ENCODE results near the gene PYGO2.

PYGO2 gene

GRCh38 chr1:154937085-154937987 lies 24.2 kb downstream of the PYGO2 start:
- TF ChIP-seq, protein P1, sequence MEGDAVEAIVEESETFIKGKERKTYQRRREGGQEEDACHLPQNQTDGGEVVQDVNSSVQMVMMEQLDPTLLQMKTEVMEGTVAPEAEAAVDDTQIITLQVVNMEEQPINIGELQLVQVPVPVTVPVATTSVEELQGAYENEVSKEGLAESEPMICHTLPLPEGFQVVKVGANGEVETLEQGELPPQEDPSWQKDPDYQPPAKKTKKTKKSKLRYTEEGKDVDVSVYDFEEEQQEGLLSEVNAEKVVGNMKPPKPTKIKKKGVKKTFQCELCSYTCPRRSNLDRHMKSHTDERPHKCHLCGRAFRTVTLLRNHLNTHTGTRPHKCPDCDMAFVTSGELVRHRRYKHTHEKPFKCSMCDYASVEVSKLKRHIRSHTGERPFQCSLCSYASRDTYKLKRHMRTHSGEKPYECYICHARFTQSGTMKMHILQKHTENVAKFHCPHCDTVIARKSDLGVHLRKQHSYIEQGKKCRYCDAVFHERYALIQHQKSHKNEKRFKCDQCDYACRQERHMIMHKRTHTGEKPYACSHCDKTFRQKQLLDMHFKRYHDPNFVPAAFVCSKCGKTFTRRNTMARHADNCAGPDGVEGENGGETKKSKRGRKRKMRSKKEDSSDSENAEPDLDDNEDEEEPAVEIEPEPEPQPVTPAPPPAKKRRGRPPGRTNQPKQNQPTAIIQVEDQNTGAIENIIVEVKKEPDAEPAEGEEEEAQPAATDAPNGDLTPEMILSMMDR (IDR thresholded peaks at IDR 0.05; ENCODE audit: low read depth, low read length), result no peak
- peak overlapping the region; percentile 80 for H3K4me3 ChIP-seq (ENCODE audit: low read depth, low read length)

DNA sequence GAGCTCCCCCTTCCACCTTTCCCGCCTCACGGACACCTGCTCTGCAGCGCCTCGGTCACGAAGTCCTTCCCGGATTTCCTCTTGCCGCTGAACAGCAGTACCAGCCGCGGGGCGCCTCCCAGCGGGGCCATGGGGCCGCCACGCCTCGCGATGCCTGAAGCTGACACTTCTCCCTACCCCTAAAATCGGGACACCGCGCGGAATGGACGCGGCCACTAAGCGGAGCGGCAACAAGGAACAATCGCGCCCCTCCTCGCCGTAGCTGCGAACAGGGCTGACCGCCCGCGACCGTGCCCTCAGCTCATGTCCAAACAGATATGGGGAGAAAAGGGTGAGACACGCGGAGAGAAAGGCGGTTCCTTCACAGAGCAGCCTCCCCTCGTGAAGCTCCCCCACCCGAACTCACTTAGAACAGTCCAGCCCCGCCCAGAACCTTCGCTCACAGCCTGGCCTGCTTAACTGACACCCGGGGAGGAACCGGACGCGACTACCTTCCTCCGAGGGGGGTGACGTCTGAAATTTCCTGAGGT lies 25.0 kb downstream of the PYGO2 start, which contains the start of gene PMVK:
Gene PMVK (minus strand): TSS at position 165 of the 530 bp plus-strand sequence. CDS start 34 bp downstream, at position 131.
- TF ChIP-seq, protein P1 (IDR thresholded peaks at IDR 0.05; ENCODE audit: low read depth, low read length), result no peak
- H3K4me3 ChIP-seq (ENCODE audit: low read depth, low read length), result peak within 1 kb of the TSS; percentile 80

DNA sequence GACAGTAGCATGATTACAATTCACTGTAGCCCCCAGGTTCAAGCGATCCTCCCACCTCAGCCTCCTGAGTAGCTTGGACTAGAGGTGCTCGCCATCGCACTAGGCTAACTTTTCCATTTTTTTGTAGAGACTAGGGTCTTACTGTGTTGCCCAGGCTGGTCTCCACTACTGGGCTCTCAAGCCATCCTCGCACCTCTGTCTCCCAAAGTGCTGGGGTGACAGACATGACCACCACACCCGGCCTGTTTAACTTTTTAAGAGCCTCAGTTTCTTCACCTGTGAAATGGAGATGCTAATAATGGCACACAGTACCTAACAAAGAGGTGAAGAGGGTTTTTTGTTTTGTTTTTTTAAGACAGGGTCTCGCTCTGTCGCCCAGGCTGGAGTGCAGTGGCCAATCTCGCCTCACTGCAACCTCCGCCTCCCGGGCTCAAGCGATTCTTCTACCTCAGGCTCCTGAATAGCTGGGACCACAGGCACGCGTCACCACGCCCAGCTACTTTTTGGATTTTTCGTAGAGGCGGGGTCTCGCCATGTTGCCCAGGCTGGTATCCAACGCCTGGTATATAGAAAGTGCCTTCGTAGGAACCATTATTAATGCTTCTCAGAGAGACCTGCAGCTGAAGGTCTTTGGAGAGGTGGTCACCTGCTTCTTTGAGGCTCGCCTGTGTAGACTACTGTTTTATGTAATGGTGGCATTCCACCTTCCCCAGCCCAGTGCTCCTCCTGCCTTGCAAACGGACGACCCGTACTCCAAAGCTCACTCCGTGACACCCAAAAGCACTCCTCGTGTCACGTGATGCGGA lies 25.6 kb downstream of the PYGO2 start:
- peak overlapping the region; percentile 80 for H3K4me3 ChIP-seq (ENCODE audit: low read depth, low read length)
- TF ChIP-seq, protein P1 (IDR thresholded peaks at IDR 0.05; ENCODE audit: low read depth, low read length), result no peak

- TF ChIP-seq, protein P1 (IDR thresholded peaks at IDR 0.05; ENCODE audit: low read depth, low read length), result no peak
- H3K4me3 ChIP-seq (ENCODE audit: low read depth, low read length), result no peak overlapping the region
These were observed 27.1 kb downstream of the PYGO2 start for GRCh38 chr1:154934358-154934948.

DNA sequence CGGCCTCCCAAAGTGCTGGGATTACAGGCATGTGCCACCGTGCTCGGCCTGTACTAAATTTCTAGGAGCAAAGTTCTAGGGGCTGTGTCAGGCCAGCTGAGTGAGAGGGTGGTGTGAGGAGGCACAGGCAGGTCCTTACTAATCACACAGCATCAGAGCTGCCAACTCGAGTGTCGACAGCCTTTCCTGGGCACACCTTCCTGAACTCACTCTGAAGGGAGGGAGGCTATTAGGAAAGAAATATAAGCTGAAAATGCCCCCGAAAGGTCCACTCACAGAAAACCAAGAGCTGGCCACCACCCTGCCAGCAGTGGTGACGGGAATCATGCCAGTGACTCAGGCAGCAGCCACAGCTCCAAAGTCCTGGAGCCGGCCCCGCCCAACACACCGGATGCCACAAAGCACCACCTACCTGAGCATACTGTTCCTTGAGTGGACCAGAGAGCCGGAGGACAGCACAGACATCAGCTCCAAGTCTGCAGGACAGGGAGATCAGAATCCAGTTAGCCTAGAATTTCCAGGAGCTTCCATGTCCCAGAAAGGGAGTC lies 29.6 kb downstream of the PYGO2 start:
- H3K4me3 ChIP-seq (ENCODE audit: low read depth, low read length), result no peak overlapping the region
- TF ChIP-seq, protein P1 (IDR thresholded peaks at IDR 0.05; ENCODE audit: low read depth, low read length), result no peak

DNA sequence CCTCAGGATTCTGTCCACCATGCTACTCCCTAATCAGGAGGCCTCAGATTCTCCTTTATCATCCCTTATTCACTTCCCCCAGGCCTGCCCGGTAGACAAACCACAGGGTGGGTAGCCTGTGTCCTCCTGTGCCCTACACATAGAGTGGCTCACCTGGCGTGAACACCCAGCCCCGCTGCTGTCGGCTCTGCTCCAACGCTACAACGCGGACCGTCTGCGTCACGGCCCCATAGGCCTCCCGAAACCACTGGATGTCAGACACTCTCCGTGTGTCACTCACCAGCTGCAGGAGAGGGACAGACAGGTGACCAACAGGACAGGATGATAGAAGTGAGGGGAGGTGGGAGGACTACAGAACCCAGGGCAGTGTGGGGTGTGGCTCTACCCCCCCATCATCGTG lies 35.4 kb downstream of the PYGO2 start:
- H3K4me3 ChIP-seq (ENCODE audit: low read depth, low read length), result no peak overlapping the region
- TF ChIP-seq, protein P1 (IDR thresholded peaks at IDR 0.05; ENCODE audit: low read depth, low read length), result no peak

All from WI38 (cell line).